Activated CD4-positive, alpha-beta memory T cell treated with anti-CD3 and anti-CD28 coated beads for 36 hours (primary cell): Measurements from ENCODE around the gene DNAH10. TPM values are rescaled to one million over a fixed set of nuclear protein-coding genes. Genes with fewer than 3 reads are reported as not detected.

Source experiments
- CTCF ChIA-PET: fragments of 350-600 bp; sonication (Branson Sonifier 250); formaldehyde crosslinking; loops from one replicate; lab custom pipeline; 2021; ENCODE audit warnings: antibody characterized with exemption, inconsistent platforms; lab: Charles Lee
- POLR2A ChIA-PET: fragments of 350-600 bp; sonication (Branson Sonifier 250); formaldehyde crosslinking; loops from one replicate; lab custom pipeline; 2021; ENCODE audit warnings: antibody characterized with exemption; lab: Charles Lee
- DNase-seq: peaks from one replicate; pipeline ENCODE4 v3.0.0-alpha.2; 2020
- H3K27ac Mint-ChIP-seq: one replicate; pipeline ENCODE4 v1.8.0; 2021; ENCODE audit warnings: mixed read lengths
- H3K27me3 Mint-ChIP-seq: one replicate; pipeline ENCODE4 v1.8.0; 2021; ENCODE audit warnings: mixed read lengths
- H3K36me3 Mint-ChIP-seq: one replicate; pipeline ENCODE4 v1.8.0; 2021; ENCODE audit warnings: mixed read lengths
- H3K4me1 Mint-ChIP-seq: one replicate; pipeline ENCODE4 v1.8.0; 2021; ENCODE audit warnings: low read depth, mixed read lengths
- H3K4me3 Mint-ChIP-seq: one replicate; pipeline ENCODE4 v1.8.0; 2021; ENCODE audit warnings: mild to moderate bottlenecking, mixed read lengths
- H3K9me3 Mint-ChIP-seq: one replicate; pipeline ENCODE4 v1.8.0; 2021; ENCODE audit warnings: mixed read lengths
- intact Hi-C: fragments of 100-400 bp; cut with micrococcal nuclease; formaldehyde crosslinking; loops from one replicate; pipeline ENCODE4 v1.15.1; 2023
- total RNA-seq, 2 experiments: library from RNA; stranded (reverse); gene quantifications; one replicate each; pipeline ENCODE4 v1.2.3, GENCODE V29; 2021

The DNAH10 gene, protein sequence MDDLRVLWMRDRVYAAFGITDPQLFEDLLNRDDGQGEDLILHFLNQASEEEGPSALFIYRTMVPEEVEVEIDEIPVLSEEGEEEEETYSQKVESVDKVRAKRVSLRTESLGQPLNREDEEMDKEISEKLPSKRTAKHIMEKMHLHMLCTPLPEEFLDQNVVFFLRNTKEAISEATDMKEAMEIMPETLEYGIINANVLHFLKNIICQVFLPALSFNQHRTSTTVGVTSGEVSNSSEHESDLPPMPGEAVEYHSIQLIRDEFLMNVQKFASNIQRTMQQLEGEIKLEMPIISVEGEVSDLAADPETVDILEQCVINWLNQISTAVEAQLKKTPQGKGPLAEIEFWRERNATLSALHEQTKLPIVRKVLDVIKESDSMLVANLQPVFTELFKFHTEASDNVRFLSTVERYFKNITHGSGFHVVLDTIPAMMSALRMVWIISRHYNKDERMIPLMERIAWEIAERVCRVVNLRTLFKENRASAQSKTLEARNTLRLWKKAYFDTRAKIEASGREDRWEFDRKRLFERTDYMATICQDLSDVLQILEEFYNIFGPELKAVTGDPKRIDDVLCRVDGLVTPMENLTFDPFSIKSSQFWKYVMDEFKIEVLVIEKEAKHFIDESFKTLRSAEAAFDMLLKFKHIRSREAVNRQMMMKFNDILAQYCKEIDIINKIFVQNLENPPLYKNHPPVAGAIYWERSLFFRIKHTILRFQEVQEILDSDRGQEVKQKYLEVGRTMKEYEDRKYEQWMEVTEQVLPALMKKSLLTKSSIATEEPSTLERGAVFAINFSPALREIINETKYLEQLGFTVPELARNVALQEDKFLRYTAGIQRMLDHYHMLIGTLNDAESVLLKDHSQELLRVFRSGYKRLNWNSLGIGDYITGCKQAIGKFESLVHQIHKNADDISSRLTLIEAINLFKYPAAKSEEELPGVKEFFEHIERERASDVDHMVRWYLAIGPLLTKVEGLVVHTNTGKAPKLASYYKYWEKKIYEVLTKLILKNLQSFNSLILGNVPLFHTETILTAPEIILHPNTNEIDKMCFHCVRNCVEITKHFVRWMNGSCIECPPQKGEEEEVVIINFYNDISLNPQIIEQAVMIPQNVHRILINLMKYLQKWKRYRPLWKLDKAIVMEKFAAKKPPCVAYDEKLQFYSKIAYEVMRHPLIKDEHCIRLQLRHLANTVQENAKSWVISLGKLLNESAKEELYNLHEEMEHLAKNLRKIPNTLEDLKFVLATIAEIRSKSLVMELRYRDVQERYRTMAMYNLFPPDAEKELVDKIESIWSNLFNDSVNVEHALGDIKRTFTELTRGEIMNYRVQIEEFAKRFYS (N-terminal part only)
- total RNA-seq = under 1 TPM; 0.10 to 0.19 TPM

DNA sequence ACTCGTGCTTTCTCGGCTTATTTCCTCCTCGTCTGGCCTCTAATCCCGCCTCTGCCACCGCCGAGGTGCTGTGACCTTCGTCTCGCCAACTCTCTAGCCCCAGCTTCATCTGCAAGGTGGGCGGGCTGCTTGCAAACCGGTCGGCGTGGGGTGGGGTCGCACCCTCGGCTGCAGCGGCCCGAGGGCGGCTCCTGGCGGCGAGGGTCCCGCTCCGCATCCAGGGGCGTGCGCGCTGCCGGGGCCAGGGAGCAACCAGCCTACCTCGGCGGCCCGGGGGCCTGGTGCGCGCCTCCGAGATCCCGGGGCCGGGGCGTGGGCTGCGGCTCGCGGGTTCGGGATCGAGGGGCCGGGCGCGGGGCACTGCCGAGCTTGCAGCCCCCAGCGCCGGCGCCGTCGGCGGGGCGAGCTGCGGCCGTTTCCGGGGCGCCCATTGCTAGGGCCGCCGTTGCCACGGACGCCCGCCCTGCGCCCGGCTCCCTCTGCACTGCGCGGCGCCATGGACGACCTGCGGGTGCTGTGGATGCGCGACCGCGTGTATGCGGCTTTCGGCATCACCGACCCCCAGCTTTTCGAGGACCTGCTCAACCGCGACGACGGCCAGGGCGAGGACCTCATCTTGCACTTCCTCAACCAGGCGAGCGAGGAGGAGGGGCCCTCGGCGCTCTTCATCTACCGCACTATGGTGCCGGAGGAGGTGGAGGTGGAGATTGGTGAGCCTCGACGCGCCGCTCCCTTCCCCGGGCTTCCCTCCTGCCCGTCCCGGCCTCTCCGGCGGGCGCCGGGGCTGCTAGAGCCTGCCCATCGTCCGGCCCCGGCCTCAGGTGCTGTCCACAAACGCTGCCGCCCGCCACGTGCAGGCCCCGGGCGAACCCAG lies at the start of gene DNAH10:
TSS of gene DNAH10 (plus strand) at position 461 of the 874 bp plus-strand sequence. CDS start at position 497, 36 bp downstream.
- Mint-ChIP-seq H3K9me3 (no peaks in the 10 kb centered on the region), H3K4me1 (peaks cover 4% of the 10 kb centered on the region), H3K27ac (no peak within 1 kb of the TSS), H3K36me3 (peaks cover 19% of the 10 kb centered on the region), H3K27me3 (peaks cover 4% of the 10 kb centered on the region), H3K4me3 (peak within 1 kb of the TSS; percentile 66)
- DNase-seq = peak; percentile 55
- ChIA-PET POLR2A (interaction anchor here (0.6 kb wide), 1 partner anchor 48 kb away, joined by 3 read pairs; no protein-coding TSS in a partner anchor), CTCF (no interaction called here)
- intact Hi-C loops = loop anchor here (10.0 kb wide), 1 partner anchor 127 kb away; the partner anchor contains the start of genes EIF2B1 and GTF2H3

DNA sequence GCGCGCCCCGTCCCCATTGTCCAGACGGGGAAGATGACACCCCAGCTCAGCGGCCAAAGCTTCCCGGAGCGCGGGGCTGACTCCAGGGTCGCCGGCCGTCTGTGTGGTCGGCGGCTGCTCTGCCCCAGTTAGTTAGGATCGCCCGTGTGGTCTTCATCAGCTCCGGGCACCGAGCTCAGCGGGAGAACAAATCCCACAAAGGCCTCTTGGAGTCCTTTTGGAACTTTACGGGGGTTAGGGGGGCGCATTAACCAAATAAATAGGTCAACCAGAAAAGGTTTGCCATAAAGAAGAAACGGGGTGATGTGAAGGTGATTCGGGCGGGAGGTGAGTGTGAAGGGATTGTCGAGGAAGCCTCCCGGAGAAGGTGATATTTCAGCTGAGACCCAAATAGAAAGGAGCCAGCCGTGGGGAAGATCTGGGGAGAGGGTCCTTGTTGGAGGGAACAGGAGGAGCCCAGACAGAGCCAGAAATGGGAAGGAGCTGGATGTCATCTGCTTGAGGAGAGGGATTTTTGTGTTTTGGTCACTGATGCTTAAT lies 49.3 kb upstream of the DNAH10 start:
- Mint-ChIP-seq H3K9me3 (no peaks in the 10 kb centered on the region), H3K4me1 (peaks cover 47% of the 10 kb centered on the region), H3K27ac (peak overlapping the region; percentile 89), H3K27me3 (no peaks in the 10 kb centered on the region), H3K36me3 (peaks cover 8% of the 10 kb centered on the region), H3K4me3 (peak overlapping the region; percentile 85)
- ChIA-PET CTCF (interaction anchor here (1.0 to 2.0 kb wide), 6 partner anchors 10 to 131 kb away, joined by 3 to 5 read pairs (median 3); partner anchors contain the start of gene TCTN2), POLR2A (interaction anchor here (1.0 to 2.3 kb wide), 13 partner anchors 9 to 480 kb away, joined by 3 to 10 read pairs (median 4); partner anchors contain the start of genes DDX55, EIF2B1, GTF2H3 and MPHOSPH9)
- no peak for DNase-seq
- intact Hi-C loops = loop anchor here (1.0 to 10.0 kb wide), 4 partner anchors 111 to 1062 kb away; partner anchors contain the start of genes DDX55 and RILPL2

DNA sequence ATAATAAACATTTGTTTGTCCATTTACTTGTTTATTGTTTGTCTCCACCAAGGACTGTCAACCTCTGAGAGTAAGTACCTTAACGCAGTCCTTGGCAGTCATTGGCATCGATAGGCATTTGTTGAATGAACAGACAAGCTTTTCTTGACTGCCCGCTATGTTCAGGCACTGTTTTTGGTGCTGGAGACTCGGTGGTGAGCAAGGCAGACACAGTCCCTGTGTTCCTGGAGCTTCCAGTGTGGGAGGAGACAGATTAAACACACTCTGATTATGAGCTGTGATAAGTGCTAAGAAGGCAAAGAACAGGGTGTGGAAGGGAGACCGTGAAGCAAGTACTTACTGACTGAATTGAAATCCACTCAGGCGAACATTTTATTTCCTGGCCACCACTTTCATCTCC lies 48.7 kb upstream of the DNAH10 start:
- Mint-ChIP-seq H3K27me3 (no peaks in the 10 kb centered on the region), H3K36me3 (peaks cover 8% of the 10 kb centered on the region), H3K9me3 (no peaks in the 10 kb centered on the region), H3K4me1 (peaks cover 47% of the 10 kb centered on the region), H3K4me3 (peak overlapping the region; percentile 85), H3K27ac (peak overlapping the region; percentile 89)
- peak; percentile 35 for DNase-seq
- ChIA-PET CTCF (interaction anchor here (1.0 to 2.0 kb wide), 5 partner anchors 11 to 131 kb away, joined by 3 to 5 read pairs (median 3); partner anchors contain the start of genes EIF2B1 and GTF2H3), POLR2A (interaction anchor here (0.7 to 2.3 kb wide), 15 partner anchors 10 to 480 kb away, joined by 3 to 10 read pairs (median 4); partner anchors contain the start of genes DDX55, GTF2H3, MPHOSPH9 and MTRFR)
- intact Hi-C loops = loop anchor here (10.0 kb wide), 3 partner anchors 279 to 1061 kb away; partner anchors contain the start of gene RILPL2

DNA sequence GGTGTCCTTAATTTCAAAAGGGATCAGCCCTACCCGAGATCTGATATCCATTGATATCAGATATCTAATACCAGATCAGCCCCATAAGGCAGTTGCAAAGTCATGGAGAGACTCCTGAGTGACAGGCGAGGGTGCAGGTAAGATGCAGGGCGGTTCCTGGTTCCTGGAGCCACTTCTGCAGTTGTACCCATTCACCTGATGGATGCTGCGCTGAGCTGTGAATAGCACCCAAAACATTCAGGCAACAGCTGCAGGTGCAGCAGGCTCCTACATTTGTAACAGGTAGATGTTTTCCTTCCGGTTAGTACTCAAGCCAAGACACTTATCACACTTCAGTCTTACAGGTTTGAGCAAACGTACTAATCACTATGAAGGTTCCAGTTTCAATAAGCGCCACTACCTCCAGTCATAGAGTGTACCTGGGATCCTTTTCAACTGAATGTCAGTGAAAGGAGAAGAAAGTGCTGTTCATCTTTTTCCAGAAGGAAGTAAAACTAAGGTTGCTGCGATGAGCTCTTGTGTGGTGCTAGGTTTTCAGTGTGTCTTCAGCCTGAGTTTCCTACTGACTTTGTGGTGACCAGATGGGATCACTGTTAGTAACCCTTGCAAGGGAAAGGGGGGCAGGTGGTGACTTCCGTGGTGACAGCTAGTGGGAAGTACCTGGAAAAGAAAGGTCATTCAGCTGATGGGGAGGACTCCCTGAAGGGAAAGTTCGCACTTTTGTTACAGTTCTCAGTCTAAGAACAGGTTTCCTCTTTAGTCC lies 48.1 kb upstream of the DNAH10 start:
- Mint-ChIP-seq H3K36me3 (peaks cover 8% of the 10 kb centered on the region), H3K27ac (peak overlapping the region; percentile 89), H3K27me3 (no peaks in the 10 kb centered on the region), H3K4me3 (peak overlapping the region; percentile 85), H3K9me3 (no peaks in the 10 kb centered on the region), H3K4me1 (peaks cover 47% of the 10 kb centered on the region)
- intact Hi-C loops = loop anchor here (1.0 to 10.0 kb wide), 10 partner anchors 12 to 1207 kb away; partner anchors contain the start of genes RILPL2 and SBNO1
- CTCF ChIA-PET = interaction anchor here (0.6 to 2.0 kb wide), 6 partner anchors 10 to 562 kb away, joined by 3 to 5 read pairs (median 4); partner anchors contain the start of genes EIF2B1 and GTF2H3
- POLR2A ChIA-PET = interaction anchor here (0.7 to 2.3 kb wide), 16 partner anchors 10 to 481 kb away, joined by 3 to 10 read pairs (median 4); partner anchors contain the start of genes DDX55, GTF2H3, MPHOSPH9 and MTRFR
- DNase-seq = peak; percentile 82

DNA sequence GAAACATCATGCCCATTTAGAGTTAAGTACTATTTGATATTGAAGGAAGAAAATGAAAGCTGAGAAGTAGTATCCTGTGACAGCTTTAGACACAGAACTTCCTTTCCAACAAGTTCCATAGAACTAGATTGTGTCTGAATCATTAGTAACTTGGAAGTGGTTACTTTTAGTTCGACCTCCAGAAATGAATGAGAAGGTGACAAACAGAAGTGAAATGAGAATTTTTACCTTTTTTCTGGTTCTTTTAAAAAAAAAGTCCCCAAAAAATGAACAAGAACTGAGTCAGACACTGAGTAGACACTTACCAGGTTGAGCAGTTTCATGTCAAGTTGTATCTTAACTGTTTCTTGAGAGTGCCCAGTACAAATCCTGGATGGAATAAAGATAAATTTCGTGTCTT lies 46.9 kb upstream of the DNAH10 start:
- intact Hi-C loops = loop anchor here (1.0 to 10.0 kb wide), 12 partner anchors 24 to 1206 kb away; partner anchors contain the start of genes EIF2B1, GTF2H3, RILPL2 and SBNO1
- no peaks in the 10 kb centered on the region for H3K27me3 Mint-ChIP-seq
- CTCF ChIA-PET = interaction anchor here (0.5 kb wide), 1 partner anchor 259 kb away, joined by 3 read pairs; no protein-coding TSS in a partner anchor
- POLR2A ChIA-PET = interaction anchor here (0.8 to 2.3 kb wide), 7 partner anchors 9 to 350 kb away, joined by 3 to 10 read pairs (median 3); partner anchors contain the start of gene SBNO1
- H3K9me3 Mint-ChIP-seq = no peaks in the 10 kb centered on the region
- no peak for DNase-seq
- peak overlapping the region; percentile 85 for H3K4me3 Mint-ChIP-seq
- H3K36me3 Mint-ChIP-seq = peaks cover 13% of the 10 kb centered on the region
- peak overlapping the region; percentile 89 for H3K27ac Mint-ChIP-seq
- H3K4me1 Mint-ChIP-seq = peaks cover 58% of the 10 kb centered on the region

DNA sequence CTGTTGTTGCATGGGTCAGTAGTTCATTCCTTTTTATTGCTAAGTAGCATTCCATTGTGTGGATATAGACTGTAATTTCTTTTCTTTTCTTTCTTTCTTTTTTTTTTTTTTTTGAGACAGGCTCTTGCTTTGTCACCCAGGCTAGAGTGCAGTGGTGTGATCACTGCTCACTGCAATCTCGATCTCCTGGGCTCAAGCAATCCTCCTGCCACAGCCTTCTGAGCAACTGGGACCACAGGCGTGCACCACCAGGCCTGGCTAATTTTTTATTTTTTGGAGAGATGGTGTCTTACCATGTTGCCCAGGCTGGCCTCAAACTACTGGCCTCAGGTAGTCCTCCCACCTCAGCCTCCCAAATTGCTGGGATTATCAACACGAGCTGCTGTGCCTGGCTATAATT lies 44.8 kb upstream of the DNAH10 start:
- intact Hi-C loops = loop anchor here (10.0 kb wide), 3 partner anchors 283 to 1057 kb away; partner anchors contain the start of gene RILPL2
- H3K4me1 Mint-ChIP-seq = peaks cover 54% of the 10 kb centered on the region
- no peaks in the 10 kb centered on the region for H3K27me3 Mint-ChIP-seq
- ChIA-PET CTCF (interaction anchor here (0.7 kb wide), 1 partner anchor 221 kb away, joined by 3 read pairs; no protein-coding TSS in a partner anchor), POLR2A (interaction anchor here (0.6 kb wide), 1 partner anchor 336 kb away, joined by 4 read pairs; no protein-coding TSS in a partner anchor)
- H3K4me3 Mint-ChIP-seq = no peak overlapping the region
- no peak for DNase-seq
- H3K36me3 Mint-ChIP-seq = peaks cover 23% of the 10 kb centered on the region
- H3K27ac Mint-ChIP-seq = peak overlapping the region; percentile 4
- H3K9me3 Mint-ChIP-seq = no peaks in the 10 kb centered on the region

DNA sequence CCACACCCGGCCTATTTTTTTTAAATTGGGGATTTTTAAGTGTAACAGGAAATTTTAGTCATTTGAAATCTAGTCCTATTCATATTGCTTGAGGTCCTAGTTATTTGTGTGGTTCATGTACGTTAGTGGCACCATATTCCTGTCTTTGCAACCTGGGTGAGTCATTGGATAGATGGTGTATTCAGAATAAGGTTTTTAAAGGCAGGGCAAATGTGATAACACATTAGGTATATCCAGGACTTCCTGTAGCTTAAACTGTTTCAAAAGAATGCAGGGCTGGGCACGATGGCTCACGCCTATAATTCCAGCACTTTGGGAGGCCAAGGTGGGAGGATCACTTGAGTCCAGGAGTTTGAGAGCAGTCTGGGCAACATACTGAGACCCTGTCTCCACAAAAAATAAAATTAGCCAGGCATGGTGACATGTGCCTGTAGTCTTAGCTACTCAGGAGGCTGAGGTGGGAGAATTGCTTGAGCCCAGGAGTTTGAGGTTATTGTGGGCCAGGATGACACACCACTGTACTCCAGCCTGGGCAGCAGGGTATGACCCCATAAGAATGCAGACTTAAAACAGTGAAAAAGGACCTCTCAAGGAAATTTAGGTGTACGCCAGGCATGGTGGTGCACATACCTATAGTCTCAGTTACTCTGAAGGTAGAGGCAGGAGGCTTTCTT lies 41.8 kb upstream of the DNAH10 start:
- ChIA-PET CTCF (no interaction called here), POLR2A (no interaction called here)
- H3K9me3 Mint-ChIP-seq = no peaks in the 10 kb centered on the region
- H3K36me3 Mint-ChIP-seq = peaks cover 28% of the 10 kb centered on the region
- H3K4me1 Mint-ChIP-seq = peaks cover 45% of the 10 kb centered on the region
- H3K27ac Mint-ChIP-seq = peak overlapping the region; percentile 77
- intact Hi-C loops = no loop called here
- H3K4me3 Mint-ChIP-seq = no peak overlapping the region
- H3K27me3 Mint-ChIP-seq = no peaks in the 10 kb centered on the region
- DNase-seq = no peak

DNA sequence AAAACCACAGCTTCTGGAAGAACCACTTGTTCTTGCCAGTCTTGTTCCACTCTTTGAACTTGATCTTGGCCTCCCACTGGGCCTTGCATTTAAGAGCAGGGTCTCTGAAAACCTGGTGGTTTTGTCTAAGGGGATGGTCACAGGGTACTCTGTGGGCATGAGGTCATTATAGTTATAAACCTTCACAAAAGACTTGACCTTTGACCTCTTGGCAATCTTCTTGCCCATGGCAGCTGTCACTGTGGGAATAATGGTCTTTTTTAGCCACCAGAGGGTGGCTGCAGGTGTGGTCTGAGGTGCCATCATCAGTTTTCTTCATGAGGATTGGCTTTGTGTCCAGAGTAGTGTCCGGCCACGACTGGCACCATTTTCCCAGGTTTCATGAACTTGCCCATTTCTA lies 40.9 kb upstream of the DNAH10 start:
- Mint-ChIP-seq H3K9me3 (no peaks in the 10 kb centered on the region), H3K36me3 (peaks cover 32% of the 10 kb centered on the region), H3K4me1 (peaks cover 44% of the 10 kb centered on the region), H3K27me3 (no peaks in the 10 kb centered on the region), H3K4me3 (no peak overlapping the region), H3K27ac (no peak overlapping the region)
- CTCF ChIA-PET = no interaction called here
- POLR2A ChIA-PET = no interaction called here
- intact Hi-C loops = no loop called here
- DNase-seq = no peak

DNA sequence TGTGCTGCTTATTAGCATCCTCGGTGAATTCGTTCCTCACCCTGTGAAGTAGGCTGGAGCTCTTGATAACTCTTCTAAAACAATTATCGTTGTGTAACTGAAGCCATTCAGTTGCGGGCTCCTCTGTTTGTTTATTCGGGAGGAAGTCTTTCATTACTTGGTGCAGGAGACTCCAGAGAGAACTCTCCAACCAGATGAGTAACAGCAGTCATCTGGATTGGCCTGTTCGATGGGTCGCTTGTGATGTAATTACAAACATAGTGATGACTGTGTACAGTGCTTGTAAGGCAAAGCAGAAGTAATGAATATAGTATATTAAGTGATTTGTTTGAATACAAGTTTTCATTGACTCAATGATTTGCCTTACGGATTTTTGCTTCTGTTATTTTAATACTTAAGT lies 39.1 kb upstream of the DNAH10 start:
- Mint-ChIP-seq H3K4me3 (no peak overlapping the region), H3K27me3 (no peaks in the 10 kb centered on the region), H3K4me1 (peaks cover 36% of the 10 kb centered on the region), H3K27ac (no peak overlapping the region), H3K9me3 (no peaks in the 10 kb centered on the region), H3K36me3 (peaks cover 41% of the 10 kb centered on the region)
- POLR2A ChIA-PET = no interaction called here
- intact Hi-C loops = no loop called here
- no peak for DNase-seq
- CTCF ChIA-PET = no interaction called here
